OCI-LY1 (cell line): ENCODE measurements around the gene NOXO1.

Source experiments
- CTCF ChIP-seq: fragments of 200-600 bp; sonication (generic), shearing (Covaris generic); IDR thresholded peaks from 2 replicates; pipeline ENCODE4 v1.5.1; 2017; ENCODE audit warnings: mild to moderate bottlenecking, antibody characterized with exemption, low read length, moderate library complexity, mixed read lengths
- EZH2 ChIP-seq: fragments of 200-600 bp; sonication (generic), shearing (Covaris generic); IDR thresholded peaks from 2 replicates; pipeline ENCODE4 v1.8.0; 2017; ENCODE audit warnings: borderline replicate concordance, mixed run types, mild to moderate bottlenecking, antibody characterized with exemption, low read length, moderate library complexity, mixed read lengths

GRCh38 chr16:1929105-1929504 is 52.2 kb downstream of the NOXO1 start:
- TF ChIP-seq CTCF: no peak
- no peak for TF ChIP-seq EZH2
